Activated T-cell treated with anti-CD3 and anti-CD28 coated beads, Interleukin-2, amount 50 U/mL, for 24 hours (primary cell): ENCODE data around the gene UBE3B.

Experiments
- DNase-seq: peaks from one replicate; pipeline ENCODE4 v3.0.0-alpha.2; 2020
- H3K27ac Mint-ChIP-seq: 2 replicates; pipeline ENCODE4 v1.8.0; 2020; ENCODE audit warnings: mild to moderate bottlenecking, mixed read lengths
- H3K27me3 Mint-ChIP-seq: 2 replicates; pipeline ENCODE4 v1.8.0; 2020; ENCODE audit warnings: mixed read lengths
- H3K36me3 Mint-ChIP-seq: 2 replicates; pipeline ENCODE4 v1.8.0; 2020; ENCODE audit warnings: low read depth, mixed read lengths
- H3K4me1 Mint-ChIP-seq: 2 replicates; pipeline ENCODE4 v1.8.0; 2020; ENCODE audit warnings: low read depth, mixed read lengths
- H3K4me3 Mint-ChIP-seq: 2 replicates; pipeline ENCODE4 v1.8.0; 2020; ENCODE audit warnings: mild to moderate bottlenecking, moderate library complexity, mixed read lengths
- H3K9me3 Mint-ChIP-seq: 2 replicates; pipeline ENCODE4 v1.8.0; 2020; ENCODE audit warnings: mixed read lengths

The UBE3B gene

DNA sequence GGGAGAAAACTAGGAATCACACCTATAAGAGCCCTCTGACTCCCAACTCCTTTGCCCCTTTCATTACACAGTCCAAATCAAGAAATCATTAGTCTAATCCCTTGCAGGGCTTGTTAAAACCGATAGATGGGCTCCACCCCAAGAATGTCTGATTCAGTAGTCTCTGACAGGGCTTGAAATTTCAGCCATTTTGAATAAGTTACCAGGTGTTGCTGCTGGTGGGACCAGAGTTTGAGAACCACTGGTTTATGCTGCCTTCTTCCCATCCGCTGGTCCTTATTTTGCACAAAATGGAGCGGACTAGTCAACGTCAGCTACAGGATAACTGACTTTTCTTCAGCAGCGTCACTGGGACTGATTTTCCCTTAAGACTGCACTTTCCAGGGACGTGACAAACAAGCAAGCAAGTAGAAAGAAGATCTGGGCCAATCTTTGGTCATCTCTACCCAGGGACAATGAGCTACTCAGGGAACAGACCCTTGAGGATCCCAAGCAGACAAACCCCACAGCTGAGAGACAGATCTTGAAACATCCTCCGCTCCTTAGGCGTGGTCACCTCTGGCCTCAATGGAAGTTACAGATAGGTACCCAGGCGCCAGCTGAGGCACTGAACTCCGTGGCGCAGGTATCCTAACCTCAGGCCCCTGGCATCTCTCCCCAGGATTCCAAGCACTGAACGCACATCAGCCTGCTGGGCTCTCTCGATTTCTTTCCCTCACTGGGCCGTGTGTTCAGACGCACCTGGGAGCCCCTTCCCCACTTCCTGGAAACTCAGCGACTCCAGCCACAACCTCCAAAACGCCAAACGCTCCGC, 1.2 kb upstream of the UBE3B start:
- H3K27ac Mint-ChIP-seq: peak overlapping the region; percentile 100
- no peaks in the 10 kb centered on the region for H3K9me3 Mint-ChIP-seq
- no peaks in the 10 kb centered on the region for H3K27me3 Mint-ChIP-seq
- peak overlapping the region; percentile 99 for H3K4me3 Mint-ChIP-seq
- peaks cover 39% of the 10 kb centered on the region for H3K4me1 Mint-ChIP-seq
- H3K36me3 Mint-ChIP-seq: peaks cover 29% of the 10 kb centered on the region
- no peak for DNase-seq

DNA sequence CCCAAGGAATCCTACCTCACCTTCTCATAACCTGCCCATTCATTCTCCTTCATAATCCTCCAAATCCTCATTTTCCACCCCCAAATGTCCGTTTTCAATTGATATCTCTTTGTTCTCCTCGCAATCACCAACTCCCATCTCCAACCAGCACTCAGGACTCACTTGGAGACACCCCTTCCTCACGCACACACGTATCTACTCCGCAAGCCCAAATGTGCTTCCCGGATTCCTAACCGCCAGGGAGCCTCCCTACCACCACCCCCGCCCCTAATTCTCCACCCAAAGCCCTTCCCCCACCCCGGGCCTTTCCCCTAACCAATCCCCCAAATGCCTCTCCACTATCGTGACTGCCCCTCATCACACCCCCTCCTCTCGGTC, 638 bp upstream of the UBE3B start:
- DNase-seq: no peak
- H3K27ac Mint-ChIP-seq: peak overlapping the region; percentile 100
- H3K27me3 Mint-ChIP-seq: no peaks in the 10 kb centered on the region
- no peaks in the 10 kb centered on the region for H3K9me3 Mint-ChIP-seq
- H3K4me1 Mint-ChIP-seq: peaks cover 39% of the 10 kb centered on the region
- H3K36me3 Mint-ChIP-seq: peaks cover 30% of the 10 kb centered on the region
- peak overlapping the region; percentile 99 for H3K4me3 Mint-ChIP-seq

DNA sequence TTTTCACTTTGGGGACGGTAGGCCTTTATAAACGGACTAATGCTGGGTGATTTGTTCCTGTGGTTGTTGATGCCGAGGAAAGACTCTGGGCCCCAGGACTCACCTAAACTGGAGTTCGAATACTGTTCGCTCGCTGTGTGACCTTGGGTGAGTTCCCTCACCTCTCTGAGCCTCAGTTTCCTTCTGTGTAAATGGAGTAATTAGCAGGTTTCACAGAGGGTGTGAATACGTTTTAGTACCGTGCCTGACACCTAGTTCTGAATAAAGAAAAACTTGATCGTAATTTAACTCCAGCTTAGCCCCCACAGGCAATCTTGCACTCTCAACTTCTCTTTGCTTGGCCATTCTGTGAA, 505 bp downstream of the UBE3B start:
- H3K27me3 Mint-ChIP-seq: no peaks in the 10 kb centered on the region
- H3K4me3 Mint-ChIP-seq: peak overlapping the region; percentile 99
- H3K4me1 Mint-ChIP-seq: peaks cover 37% of the 10 kb centered on the region
- peaks cover 30% of the 10 kb centered on the region for H3K36me3 Mint-ChIP-seq
- no peak for DNase-seq
- peak overlapping the region; percentile 100 for H3K27ac Mint-ChIP-seq
- no peaks in the 10 kb centered on the region for H3K9me3 Mint-ChIP-seq

DNA sequence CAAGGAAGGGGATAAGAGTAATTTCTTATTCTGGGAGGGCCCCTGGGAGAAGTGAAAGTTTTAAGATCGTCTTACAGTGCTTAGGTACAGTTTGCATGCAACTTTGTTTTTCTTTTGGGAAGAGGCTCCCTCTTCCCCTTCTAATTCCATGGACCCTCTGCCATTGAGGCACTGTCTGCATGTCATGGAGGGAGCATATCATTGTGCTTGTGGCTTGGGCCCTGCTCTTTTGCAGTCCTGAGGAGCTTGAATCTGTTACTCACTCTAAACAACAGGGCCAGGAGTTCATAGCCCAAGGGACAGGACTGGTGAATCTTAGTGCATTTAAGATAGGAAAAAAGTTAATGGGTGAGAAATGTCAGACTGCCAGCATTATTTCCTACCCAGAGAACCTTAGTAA, 2.3 kb downstream of the UBE3B start:
- no peaks in the 10 kb centered on the region for H3K27me3 Mint-ChIP-seq
- DNase-seq: no peak
- no peaks in the 10 kb centered on the region for H3K9me3 Mint-ChIP-seq
- no peak overlapping the region for H3K4me3 Mint-ChIP-seq
- peak overlapping the region; percentile 6 for H3K27ac Mint-ChIP-seq
- H3K36me3 Mint-ChIP-seq: peaks cover 40% of the 10 kb centered on the region
- peaks cover 32% of the 10 kb centered on the region for H3K4me1 Mint-ChIP-seq

DNA sequence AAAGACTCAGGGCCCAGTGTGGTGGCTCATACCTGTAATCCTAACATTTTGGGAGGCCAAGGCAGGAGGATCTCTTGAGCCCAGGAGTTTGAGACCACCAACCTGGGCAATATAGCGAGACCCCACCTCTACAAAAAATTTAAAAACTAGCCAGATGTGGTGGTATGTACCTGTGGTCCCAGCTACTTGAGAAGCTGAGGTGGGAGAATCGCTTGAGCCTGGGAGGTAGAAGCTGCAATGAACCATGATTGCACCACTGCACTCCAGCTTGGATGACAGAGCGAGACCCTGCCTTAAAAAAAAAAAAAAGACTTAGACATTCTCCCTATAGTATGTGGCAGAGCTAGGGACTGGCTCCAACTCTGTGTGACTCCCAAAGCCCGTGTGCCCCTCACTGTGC, 2.9 kb downstream of the UBE3B start:
- H3K4me3 Mint-ChIP-seq: no peak overlapping the region
- no peak overlapping the region for H3K27ac Mint-ChIP-seq
- peaks cover 30% of the 10 kb centered on the region for H3K4me1 Mint-ChIP-seq
- no peaks in the 10 kb centered on the region for H3K9me3 Mint-ChIP-seq
- DNase-seq: no peak
- peaks cover 46% of the 10 kb centered on the region for H3K36me3 Mint-ChIP-seq
- no peaks in the 10 kb centered on the region for H3K27me3 Mint-ChIP-seq

DNA sequence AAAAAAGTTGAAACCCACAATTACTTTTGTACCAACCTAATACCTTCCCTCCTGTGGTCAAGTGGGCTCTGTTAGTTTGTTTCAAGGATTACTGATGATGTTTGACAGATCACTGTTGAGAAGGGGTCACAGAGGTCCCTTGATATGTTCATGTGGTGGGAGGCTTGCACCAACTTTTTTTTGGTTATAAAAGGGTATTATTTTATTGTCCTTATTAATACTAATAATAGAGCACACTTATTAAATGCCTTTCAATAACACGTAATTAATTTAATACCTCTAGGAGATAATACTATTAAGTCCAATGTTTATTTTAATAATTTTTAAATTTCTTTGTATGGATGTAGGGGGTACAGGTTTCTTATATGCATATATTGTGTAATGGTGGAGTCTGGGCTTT, 4.4 kb downstream of the UBE3B start:
- no peaks in the 10 kb centered on the region for H3K9me3 Mint-ChIP-seq
- no peak overlapping the region for H3K27ac Mint-ChIP-seq
- H3K27me3 Mint-ChIP-seq: no peaks in the 10 kb centered on the region
- H3K36me3 Mint-ChIP-seq: peaks cover 55% of the 10 kb centered on the region
- DNase-seq: no peak
- H3K4me3 Mint-ChIP-seq: no peak overlapping the region
- peaks cover 15% of the 10 kb centered on the region for H3K4me1 Mint-ChIP-seq

DNA sequence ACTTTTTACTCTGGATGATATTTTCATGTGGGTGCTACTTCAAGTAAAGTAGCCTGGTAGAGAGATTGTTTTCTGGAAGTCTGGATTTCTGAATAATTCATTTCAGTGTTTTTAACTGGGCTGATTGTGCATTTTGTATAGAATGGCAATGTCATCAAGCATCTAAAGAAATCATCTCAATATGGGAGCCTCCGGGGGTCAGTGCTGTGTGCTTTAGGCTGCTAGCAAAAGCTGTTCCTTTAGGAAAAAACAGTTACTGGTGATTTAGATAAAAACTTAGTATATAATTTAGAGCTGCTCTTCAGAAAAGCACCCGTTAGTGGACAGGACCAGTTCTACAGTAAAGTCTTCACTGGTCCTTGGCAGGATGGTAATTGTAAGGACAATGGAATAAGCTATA, 5.1 kb downstream of the UBE3B start:
- Mint-ChIP-seq H3K4me3 (no peak overlapping the region), H3K4me1 (peaks cover 15% of the 10 kb centered on the region), H3K9me3 (no peaks in the 10 kb centered on the region), H3K27ac (no peak overlapping the region), H3K36me3 (peaks cover 55% of the 10 kb centered on the region), H3K27me3 (no peaks in the 10 kb centered on the region)
- DNase-seq: no peak

DNA sequence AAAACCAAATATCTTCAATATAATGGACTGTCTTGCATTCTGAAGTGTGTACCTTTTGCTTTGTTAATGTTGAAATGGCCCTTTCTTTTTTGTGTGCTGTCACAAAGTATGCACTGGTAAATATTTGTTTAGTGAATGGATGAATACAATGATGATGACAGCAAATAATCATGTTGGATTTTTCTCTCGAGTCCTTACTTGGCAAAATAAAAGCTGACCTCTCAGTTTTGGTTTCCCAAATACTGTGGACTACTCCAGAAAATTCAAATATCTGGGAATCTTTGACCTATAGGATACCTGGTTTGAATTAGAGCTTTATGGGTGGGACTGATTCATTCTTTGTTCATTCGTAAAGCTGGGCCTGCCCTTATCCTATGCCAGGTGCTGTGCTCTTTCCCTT, 5.5 kb downstream of the UBE3B start:
- H3K4me3 Mint-ChIP-seq: no peak overlapping the region
- DNase-seq: no peak
- no peaks in the 10 kb centered on the region for H3K27me3 Mint-ChIP-seq
- peaks cover 55% of the 10 kb centered on the region for H3K36me3 Mint-ChIP-seq
- peaks cover 15% of the 10 kb centered on the region for H3K4me1 Mint-ChIP-seq
- H3K27ac Mint-ChIP-seq: no peak overlapping the region
- no peaks in the 10 kb centered on the region for H3K9me3 Mint-ChIP-seq

DNA sequence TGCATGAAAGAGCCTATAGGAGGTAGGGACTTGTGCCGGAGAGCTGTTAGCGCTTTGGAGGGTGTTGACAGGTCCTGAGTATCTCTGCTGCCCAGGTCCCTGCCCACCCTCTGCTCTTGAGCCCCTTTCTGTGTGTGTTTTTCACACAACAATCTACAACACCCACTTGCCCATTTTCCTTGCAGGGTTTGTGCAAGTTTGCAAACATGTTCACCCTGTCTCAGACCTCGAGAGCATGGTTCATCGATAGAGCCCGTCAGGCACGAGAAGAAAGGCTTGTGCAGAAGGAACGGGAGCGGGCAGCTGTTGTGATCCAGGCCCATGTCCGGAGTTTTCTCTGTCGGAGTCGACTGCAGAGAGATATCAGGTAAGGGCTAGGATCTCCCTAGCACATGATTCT, 5.9 kb downstream of the UBE3B start:
- Mint-ChIP-seq H3K9me3 (no peaks in the 10 kb centered on the region), H3K27me3 (no peaks in the 10 kb centered on the region), H3K36me3 (peaks cover 58% of the 10 kb centered on the region), H3K27ac (no peak overlapping the region), H3K4me3 (no peak overlapping the region), H3K4me1 (peaks cover 14% of the 10 kb centered on the region)
- DNase-seq: no peak

DNA sequence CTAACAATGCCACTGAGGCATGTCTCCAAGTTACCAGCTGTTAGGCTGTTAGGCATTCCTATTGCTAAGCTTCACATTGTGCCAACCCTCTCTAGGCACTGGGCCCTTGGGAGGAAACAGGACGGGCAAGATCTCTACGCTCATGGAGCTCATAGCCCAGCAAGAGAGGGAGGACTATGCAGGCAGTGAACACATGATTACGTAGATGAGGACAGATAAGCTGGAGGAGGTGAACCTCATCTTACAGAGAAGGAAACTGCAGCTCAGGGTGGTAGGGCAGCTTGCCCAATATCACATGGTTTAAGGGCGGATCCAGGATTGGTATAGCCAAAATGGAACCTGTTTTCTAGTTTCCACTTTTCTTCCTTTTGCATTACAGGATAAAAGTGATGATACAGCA, 7.8 kb downstream of the UBE3B start:
- Mint-ChIP-seq H3K27ac (no peak overlapping the region), H3K4me3 (no peak overlapping the region), H3K9me3 (no peaks in the 10 kb centered on the region), H3K36me3 (peaks cover 77% of the 10 kb centered on the region), H3K4me1 (no peaks in the 10 kb centered on the region), H3K27me3 (no peaks in the 10 kb centered on the region)
- no peak for DNase-seq

DNA sequence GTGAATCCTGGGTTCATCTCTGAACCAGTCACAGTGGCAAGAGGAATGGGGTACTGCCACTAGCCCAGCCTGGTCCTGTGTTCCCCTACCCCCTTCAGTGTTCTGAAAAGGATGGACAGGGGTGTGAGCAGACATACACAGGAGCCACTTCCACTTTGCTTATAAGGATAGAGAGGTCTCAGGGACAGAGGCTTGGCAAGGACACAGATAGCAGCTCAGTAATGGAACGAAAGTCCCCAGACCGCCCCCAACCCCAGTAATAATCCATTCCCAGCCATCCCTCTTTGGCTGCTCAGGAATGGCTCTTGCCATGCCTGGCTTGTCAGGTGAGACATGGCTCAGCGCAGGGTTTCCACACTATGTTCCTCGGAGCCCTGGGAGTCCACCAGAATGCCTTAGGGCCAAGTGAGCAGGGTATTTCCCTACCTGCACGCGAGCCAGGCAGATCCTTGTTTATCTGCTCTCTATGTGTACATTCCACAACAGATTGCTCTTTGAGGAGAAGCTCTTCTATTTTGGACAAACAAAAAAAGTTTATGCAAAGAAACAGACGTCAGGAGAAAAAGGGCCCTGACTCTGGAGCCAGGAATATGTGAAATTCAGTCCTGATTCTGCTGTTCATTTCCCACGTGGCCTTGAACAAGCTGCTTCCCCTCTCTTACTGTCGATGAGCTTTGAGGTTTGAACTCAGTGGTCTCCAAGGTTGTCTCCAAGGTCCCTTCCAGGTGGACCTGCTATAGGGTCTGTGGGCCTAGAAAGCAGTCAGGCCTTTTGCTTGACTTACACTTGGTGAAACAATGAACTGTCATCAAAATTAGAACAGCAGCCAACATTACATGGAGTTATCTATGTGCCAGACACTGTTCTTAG, 10.0 kb downstream of the UBE3B start:
- no peaks in the 10 kb centered on the region for H3K27me3 Mint-ChIP-seq
- H3K4me1 Mint-ChIP-seq: no peaks in the 10 kb centered on the region
- H3K36me3 Mint-ChIP-seq: peaks cover 92% of the 10 kb centered on the region
- no peak overlapping the region for H3K4me3 Mint-ChIP-seq
- no peak for DNase-seq
- no peaks in the 10 kb centered on the region for H3K9me3 Mint-ChIP-seq
- no peak overlapping the region for H3K27ac Mint-ChIP-seq

DNA sequence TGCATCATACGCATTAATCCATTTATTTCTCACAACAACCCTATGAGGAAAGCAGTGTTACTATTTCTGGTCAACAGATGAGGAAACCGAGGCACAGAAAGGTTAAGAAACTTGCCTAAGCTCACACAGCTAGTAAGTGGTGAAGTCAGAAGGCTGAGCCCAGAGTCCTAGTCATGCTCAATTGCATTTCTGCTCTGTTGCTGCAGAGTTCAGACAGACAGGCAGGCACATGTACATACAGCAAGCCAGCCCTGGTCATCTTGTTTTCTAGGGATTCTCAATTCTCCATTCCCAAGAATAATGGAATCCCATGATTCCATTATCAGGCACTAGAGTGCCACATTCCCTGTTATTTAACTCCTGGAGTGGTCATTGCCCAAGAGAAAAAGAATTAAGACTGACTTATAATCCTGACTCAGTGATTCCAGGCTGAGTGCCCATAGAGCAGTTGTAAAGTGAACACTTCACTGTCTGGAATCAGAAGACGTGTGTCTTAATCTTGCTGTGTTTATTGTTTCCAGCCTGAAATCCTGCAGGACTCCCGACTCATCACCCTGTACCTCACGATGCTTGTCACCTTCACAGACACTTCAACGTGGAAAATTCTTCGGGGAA, 10.7 kb downstream of the UBE3B start:
- Mint-ChIP-seq H3K27me3 (no peaks in the 10 kb centered on the region), H3K27ac (no peak overlapping the region), H3K36me3 (peaks cover 94% of the 10 kb centered on the region), H3K9me3 (no peaks in the 10 kb centered on the region), H3K4me3 (no peak overlapping the region), H3K4me1 (no peaks in the 10 kb centered on the region)
- no peak for DNase-seq

DNA sequence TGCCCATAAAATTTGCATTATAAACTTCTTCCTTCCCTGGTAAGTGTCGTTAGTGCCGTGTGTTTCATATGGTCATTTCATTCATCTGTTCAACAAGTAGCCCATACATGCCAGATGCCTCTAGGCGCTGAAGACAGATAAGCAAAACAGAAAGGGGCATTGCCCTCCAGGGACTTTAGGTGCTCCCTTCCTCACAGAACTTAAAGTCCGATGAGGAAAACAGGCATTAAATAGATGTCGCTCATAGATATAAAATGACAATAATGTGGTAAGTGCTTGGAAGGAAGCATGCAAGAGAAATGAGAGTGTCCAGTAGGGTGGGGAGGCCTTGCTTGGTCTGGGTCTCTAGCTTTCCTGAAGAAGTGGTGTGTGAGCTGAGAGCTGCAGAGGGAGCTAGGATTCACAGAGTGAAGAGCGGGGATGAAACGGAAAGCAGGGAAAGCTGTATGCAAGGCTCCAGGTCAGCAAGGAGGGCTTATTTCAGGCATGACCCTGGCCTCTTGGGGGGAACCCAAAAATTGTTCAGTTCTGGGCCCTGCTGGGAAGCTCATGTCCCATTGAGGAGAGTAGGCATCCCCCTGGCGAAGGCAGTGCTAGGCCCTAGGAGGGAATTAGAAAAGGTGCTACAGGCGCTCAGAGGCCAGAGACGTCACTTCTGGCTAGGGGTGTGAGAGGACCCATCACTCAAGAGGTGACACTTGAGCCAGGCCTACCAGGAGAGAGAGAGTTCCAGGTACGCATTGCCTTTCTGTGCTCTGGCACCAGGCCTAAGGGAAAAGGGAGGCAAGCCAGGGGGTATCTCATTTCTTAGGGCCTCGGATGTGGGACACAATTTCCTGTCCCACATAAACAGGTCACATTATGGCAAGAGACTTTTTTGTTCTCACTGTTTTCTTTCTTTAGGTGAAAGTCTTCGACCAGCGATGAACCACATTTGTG, 11.9 kb downstream of the UBE3B start:
- H3K4me1 Mint-ChIP-seq: no peaks in the 10 kb centered on the region
- H3K27ac Mint-ChIP-seq: no peak overlapping the region
- H3K9me3 Mint-ChIP-seq: no peaks in the 10 kb centered on the region
- H3K27me3 Mint-ChIP-seq: no peaks in the 10 kb centered on the region
- H3K4me3 Mint-ChIP-seq: no peak overlapping the region
- peaks cover 93% of the 10 kb centered on the region for H3K36me3 Mint-ChIP-seq
- no peak for DNase-seq

DNA sequence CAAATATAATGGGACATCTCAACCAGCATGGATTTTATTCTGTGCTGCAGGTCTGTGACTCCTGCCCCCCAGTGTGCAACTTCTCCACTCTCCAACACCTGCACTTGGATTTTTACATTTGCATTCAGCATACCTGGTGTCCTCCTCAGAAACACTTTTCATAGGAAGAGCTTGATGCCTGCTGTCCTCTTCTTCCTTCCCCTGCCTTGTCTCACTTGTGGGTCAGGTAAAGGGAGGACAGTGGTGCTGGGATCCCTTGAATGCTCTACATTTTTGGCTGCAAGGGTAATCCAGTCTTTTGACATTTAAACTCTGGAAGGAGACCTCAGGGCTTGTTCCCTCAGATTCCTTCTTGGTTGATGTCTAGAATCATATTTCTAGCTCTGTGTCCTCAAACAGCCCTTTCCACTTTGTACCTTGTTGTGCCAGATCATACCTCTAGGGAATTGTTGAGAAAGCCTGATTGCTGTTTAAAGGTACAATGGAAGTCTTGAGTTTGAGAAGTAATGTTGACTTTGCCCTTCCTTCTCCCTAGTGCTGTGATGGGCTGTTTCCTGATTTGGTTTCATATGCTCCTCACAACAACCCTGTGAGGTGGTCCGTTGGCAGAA, 12.6 kb downstream of the UBE3B start:
- Mint-ChIP-seq H3K4me1 (no peaks in the 10 kb centered on the region), H3K4me3 (no peak overlapping the region), H3K9me3 (no peaks in the 10 kb centered on the region), H3K36me3 (peaks cover 93% of the 10 kb centered on the region), H3K27me3 (no peaks in the 10 kb centered on the region), H3K27ac (no peak overlapping the region)
- DNase-seq: no peak
